GM23248 (cell line): ENCODE results near the gene ELOVL5.
"Not testable (repeated sequence)": the region's sequence is repeated elsewhere in the genome, so short reads cannot be mapped to it uniquely, and the experiment has no call there.

Source experiments
- EZH2 ChIP-seq: fragments of 200-600 bp; sonication (generic); IDR thresholded peaks from 2 replicates; pipeline ENCODE4 v1.6.1; 2018; ENCODE audit warnings: antibody characterized with exemption, mild to moderate bottlenecking; ENCODE audit not compliant: insufficient read depth, poor library complexity, severe bottlenecking
- EZH2phosphoT487 ChIP-seq: fragments of 200-600 bp; sonication (generic); IDR thresholded peaks from 2 replicates; pipeline ENCODE4 v1.6.1; 2018; ENCODE audit warnings: antibody characterized with exemption, moderate library complexity, mild to moderate bottlenecking, low read depth; ENCODE audit not compliant: insufficient read depth

- not testable (repeated sequence) for TF ChIP-seq EZH2phosphoT487, EZH2
These were observed 2.7 kb downstream of the ELOVL5 start for GRCh38 chr6:53346049-53346448.
